Stimulated activated CD8-positive, alpha-beta memory T cell treated with anti-CD3 and anti-CD28 coated beads, Interleukin-15, amount 100 ng/mL, for 4 hours (primary cell): Measurements from ENCODE around the gene TBXA2R.
"Not testable (repeated sequence)": the region's sequence is repeated elsewhere in the genome, so short reads cannot be mapped to it uniquely, and the experiment has no call there.

Experiments used
- DNase-seq, 2 donors: peaks; one replicate each; pipeline ENCODE4 v3.0.0-alpha.2; 2020; ENCODE audit warnings: low read depth in 2 of 2

TBXA2R gene

GRCh38 chr19:3605770-3606169 lies 905 bp downstream of the TBXA2R start:
- DNase-seq: no peak

- DNase-seq: no peak
These were observed 1.3 kb downstream of the TBXA2R start for GRCh38 chr19:3605361-3605760.

GRCh38 chr19:3604987-3605343 lies 1.7 kb downstream of the TBXA2R start:
- no peak for DNase-seq

- no peak for DNase-seq
These were observed 2.3 kb downstream of the TBXA2R start for GRCh38 chr19:3604227-3604986.

GRCh38 chr19:3603121-3603811 lies 3.4 kb downstream of the TBXA2R start:
- DNase-seq: no peak

- no peak for DNase-seq
These were observed 5.7 kb downstream of the TBXA2R start for GRCh38 chr19:3601021-3601420.

- no peak for DNase-seq
These were observed 6.9 kb downstream of the TBXA2R start for GRCh38 chr19:3599776-3600187.

- DNase-seq: no peak
These were observed 11.1 kb downstream of the TBXA2R start for GRCh38 chr19:3595521-3596061.

GRCh38 chr19:3593156-3593555 lies 13.5 kb downstream of the TBXA2R start:
- DNase-seq: no peak

GRCh38 chr19:3591876-3592613 lies 14.6 kb downstream of the TBXA2R start:
- no peak for DNase-seq

GRCh38 chr19:3590991-3591659 lies 15.6 kb downstream of the TBXA2R start:
- no peak for DNase-seq

- DNase-seq: no peak
These were observed 16.7 kb downstream of the TBXA2R start for GRCh38 chr19:3589949-3590348.

- DNase-seq: no peak
These were observed 17.2 kb downstream of the TBXA2R start for GRCh38 chr19:3589439-3589838.

- no peak for DNase-seq
These were observed 19.8 kb downstream of the TBXA2R start for GRCh38 chr19:3586707-3587346.

GRCh38 chr19:3586127-3586626 lies 20.5 kb downstream of the TBXA2R start:
- DNase-seq: no peak

GRCh38 chr19:3585301-3586126 lies 21.2 kb downstream of the TBXA2R start, which contains the start of gene GIPC3:
TSS of gene GIPC3 (plus strand) at chr19:3585478. CDS start at chr19:3585598, 120 bp downstream.
- DNase-seq: no peak

GRCh38 chr19:3584036-3584802 lies 22.5 kb downstream of the TBXA2R start:
- not testable (repeated sequence) for DNase-seq

- DNase-seq: not testable (repeated sequence)
These were observed 24.9 kb downstream of the TBXA2R start for GRCh38 chr19:3581792-3582191.
